GM12892 (cell line): ENCODE results near the gene B9D1.

Source experiments
- DNase-seq: peaks from one replicate; pipeline ENCODE4 v3.0.0; 2011; ENCODE audit not compliant: insufficient read length
- FAIRE-seq: peaks from 2 replicates; lab custom pipeline; 2011; peaks lifted over from hg19 to GRCh38; lab: Jason Lieb, UNC
- POLR2A ChIP-seq: IDR thresholded peaks from 2 replicates; pipeline ENCODE4 v1.6.1; 2011; ENCODE audit warnings: low read depth, low read length, control low read depth
- POLR2AphosphoS5 ChIP-seq: IDR thresholded peaks from 2 replicates; pipeline ENCODE4 v1.6.1; 2011; ENCODE audit warnings: low read depth, low read length, control low read depth
- TAF1 ChIP-seq: IDR thresholded peaks from 2 replicates; pipeline ENCODE4 v1.6.1; 2011; ENCODE audit warnings: low read depth, mild to moderate bottlenecking, control low read depth, low read length, borderline replicate concordance

B9D1 gene

DNA sequence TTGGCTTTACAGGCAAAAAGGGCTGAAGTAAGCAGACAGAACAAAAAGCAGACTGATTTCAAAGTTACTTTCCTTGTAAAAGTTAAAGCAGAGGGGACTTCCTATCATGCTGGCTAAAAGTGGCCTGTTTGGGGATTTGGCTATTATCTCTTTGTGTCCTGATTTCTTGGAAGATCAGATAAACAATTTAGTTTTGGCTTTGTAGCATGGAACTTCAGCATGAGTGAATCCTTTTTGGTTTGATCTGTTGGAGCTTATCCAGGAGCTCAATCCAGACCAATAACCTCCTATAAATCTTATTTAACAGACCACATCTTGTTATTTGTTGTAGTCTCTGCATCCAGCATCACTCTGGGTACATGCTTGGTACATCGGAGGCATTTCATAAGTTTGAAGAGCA is 39.6 kb upstream of the B9D1 start:
- no peak for FAIRE-seq
- no peak for DNase-seq
- TF ChIP-seq TAF1, result no peak
- TF ChIP-seq POLR2AphosphoS5, result no peak
- TF ChIP-seq POLR2A, result no peak

GRCh38 chr17:19401321-19402010 is 38.9 kb upstream of the B9D1 start:
- TF ChIP-seq POLR2A (no peak), TAF1 (no peak), POLR2AphosphoS5 (no peak)
- no peak for FAIRE-seq
- DNase-seq, result no peak

DNA sequence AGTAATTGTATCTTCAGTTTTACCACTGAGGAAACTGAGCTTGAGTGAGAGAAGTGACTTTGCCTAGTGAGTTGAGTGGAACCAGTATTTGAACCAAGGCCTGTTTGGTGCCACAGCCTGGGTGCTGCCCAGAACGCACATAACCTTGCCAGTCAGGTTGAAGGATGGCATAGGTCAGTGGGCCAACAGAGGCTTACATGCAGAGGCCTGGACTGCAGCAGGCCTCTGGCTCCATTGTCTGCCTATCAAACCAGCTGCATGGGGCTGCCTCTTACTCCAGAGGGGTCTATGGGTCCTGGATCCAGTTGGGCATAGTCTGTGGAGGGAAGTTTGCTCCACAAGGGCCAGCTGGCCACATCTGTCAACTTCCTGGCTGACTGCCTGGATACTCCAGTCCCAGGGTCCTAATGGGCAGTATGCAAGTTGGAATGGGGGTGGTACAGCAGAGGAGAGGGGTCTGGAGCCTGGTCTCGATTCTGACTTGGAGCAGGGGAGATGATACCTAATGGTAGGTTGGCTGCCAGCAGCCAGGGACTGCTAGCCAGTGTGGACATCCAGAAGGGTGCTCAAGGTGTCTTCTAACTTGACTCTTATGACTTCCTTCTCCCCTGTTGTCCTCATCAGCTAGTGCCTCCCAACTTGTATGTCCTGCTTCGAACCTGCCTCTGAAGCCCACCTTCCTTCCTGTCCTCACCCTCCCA is 37.4 kb upstream of the B9D1 start:
- TF ChIP-seq TAF1 (no peak), POLR2A (no peak), POLR2AphosphoS5 (no peak)
- DNase-seq (no peak), FAIRE-seq (no peak)

DNA sequence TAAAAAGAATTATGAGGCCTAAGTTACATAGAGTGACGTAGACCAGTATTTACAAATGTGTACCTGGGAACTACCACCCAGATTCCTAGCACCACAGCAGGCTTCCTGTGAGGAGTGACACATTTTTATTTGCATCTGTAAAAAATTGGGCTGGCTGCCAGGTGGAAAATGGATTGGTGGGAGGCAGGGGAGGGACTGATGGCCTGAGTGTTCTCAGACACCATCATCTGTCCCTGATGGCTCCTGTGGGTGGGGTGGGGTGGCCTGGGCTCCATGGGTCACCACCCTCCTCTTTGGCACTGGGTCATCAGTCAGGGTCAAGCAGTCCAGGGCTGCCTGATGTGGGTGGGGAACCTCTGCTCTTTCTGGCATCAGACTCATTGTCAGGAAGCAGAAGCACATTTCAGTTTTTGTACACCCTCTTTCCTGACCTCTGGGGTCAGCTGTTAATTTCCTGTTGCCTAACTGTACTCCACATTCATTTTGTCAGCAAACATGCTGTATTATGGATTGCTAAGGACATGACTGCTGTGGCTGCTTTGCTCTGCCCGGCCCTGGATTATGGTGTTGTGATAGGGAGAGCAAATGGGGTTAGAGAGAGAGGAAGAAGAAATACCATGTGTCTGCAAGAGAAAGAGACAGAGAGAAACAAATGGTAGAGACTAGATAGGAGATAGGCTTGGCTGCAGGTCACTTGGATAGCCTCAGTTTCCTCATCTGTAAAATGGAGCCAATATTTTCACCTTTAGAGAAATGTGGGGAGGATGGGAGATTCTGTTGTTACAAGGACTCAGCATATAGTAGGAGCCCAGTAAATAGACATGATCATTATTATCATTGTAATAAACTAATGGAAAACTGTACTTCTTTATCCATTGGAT is 36.0 kb upstream of the B9D1 start:
- TF ChIP-seq POLR2A, result no peak
- TF ChIP-seq POLR2AphosphoS5, result no peak
- TF ChIP-seq TAF1, result no peak
- FAIRE-seq (no peak), DNase-seq (no peak)

- FAIRE-seq, result no peak
- no peak for TF ChIP-seq POLR2A
- TF ChIP-seq POLR2AphosphoS5, result no peak
- no peak for TF ChIP-seq TAF1
- no peak for DNase-seq
Measured at GRCh38 chr17:19397556-19398041, 35.1 kb upstream of the B9D1 start.

DNA sequence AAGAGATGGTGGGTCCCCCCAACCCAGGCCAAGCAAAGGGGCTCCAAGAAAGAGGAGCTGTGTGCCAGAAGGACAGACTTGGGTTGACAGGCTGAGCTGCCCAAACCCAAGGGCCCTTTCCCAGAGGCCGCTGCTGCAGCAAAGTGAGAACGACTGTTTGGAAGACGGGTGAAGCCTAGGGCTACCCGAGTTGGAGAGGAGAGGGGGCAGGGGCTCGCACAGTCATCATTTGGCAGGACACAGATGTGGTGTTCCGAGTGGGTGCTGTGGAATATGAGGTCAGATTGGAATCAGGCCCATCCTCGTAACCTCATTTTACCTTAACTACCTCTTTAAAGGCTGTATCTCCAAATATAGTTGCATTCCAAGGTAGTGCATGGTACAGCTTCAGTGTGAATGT is 29.8 kb upstream of the B9D1 start:
- no peak for DNase-seq
- no peak for FAIRE-seq
- no peak for TF ChIP-seq POLR2AphosphoS5
- TF ChIP-seq POLR2A, result no peak
- TF ChIP-seq TAF1, result no peak

DNA sequence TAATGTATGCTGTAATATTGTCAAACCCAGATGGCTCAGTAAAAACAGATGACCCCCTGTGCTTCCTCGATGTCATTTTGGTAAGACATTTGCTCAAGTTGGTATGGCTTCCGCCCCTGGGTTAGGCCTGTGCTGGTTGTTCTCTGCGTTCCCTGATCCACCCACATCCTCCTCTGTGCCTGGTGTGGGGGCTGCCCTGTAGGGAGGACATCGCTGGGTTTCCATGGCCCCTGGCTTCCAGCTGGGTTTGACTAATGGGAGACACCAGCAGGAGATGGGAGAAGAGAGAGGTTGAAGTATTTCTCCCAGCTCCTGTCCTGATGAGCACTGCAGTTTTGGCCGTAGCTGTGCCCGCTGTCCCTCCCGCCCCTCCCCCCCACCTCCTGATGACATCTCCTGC is 28.9 kb upstream of the B9D1 start:
- TF ChIP-seq POLR2A (no peak), TAF1 (no peak), POLR2AphosphoS5 (no peak)
- DNase-seq (no peak), FAIRE-seq (no peak)

DNA sequence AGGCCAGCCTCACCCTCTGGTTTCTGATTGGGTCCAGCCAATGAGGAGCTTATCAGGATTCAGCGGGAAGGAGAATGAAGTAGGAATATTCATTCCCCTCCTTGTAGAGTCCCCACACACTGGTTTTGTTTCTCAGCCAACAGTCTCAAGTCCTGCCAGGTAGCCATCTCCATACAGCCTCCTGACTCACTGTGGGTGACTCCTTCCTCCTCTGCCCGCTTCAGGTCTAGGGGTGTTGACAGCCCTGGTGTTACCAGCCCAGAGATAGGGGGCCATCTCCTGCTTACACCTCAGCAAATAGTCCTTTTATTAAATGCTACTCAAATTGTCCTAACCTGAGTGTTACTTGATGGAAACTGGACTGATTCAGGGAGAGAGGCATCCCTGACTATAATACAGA is 28.4 kb upstream of the B9D1 start:
- FAIRE-seq (no peak), DNase-seq (no peak)
- no peak for TF ChIP-seq TAF1
- TF ChIP-seq POLR2A, result no peak
- no peak for TF ChIP-seq POLR2AphosphoS5

GRCh38 chr17:19388791-19389785 is 26.6 kb upstream of the B9D1 start:
- TF ChIP-seq POLR2AphosphoS5 (no peak), TAF1 (no peak), POLR2A (no peak)
- DNase-seq (no peak), FAIRE-seq (no peak)

DNA sequence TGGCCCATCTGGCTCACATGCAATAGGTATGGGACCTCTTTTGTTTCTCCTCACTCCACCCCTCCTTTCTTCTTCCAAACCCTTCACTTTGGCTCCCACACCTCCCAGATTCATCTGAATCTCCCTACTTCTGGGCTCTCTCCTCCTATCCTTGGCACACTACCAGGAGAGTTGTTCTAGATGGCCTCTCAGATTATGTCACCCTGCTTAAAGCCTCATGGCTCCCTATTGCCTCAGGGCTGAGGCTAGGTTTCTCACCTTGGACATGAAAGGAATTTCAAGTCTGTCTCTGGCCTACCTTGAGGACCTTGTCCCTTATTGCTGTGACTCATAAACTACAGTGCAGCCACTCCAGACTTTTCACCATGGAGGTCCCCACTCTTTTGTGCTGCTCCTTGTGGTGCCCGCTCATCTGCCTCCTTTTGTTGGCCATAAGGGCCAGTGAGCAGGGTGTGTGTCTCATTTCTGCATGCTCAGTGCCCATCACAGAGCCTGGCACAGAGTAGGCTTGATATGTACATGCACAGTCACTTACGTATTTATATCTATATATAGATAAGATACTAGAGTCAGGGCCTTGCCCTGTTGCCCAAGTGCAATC is 25.5 kb upstream of the B9D1 start:
- FAIRE-seq, result no peak
- TF ChIP-seq POLR2A (no peak), TAF1 (no peak), POLR2AphosphoS5 (no peak)
- no peak for DNase-seq
